C4-2B (cell line): Measurements from ENCODE around the gene PCSK5.
A peak's percentile ranks its signal among the peaks of the same experiment; 100 is the strongest.

Source experiments
- H3K27ac ChIP-seq: fragments of 450-650 bp; 2 replicates; pipeline ENCODE4 v1.5.1; 2017
- CTCF ChIP-seq: fragments of 450-650 bp; conservative IDR thresholded peaks from 2 replicates; pipeline ENCODE4 v1.5.1; 2017; ENCODE audit warnings: mild to moderate bottlenecking
- ZFX ChIP-seq: fragments of 450-650 bp; IDR thresholded peaks from 2 replicates; pipeline ENCODE4 v1.6.1; 2017

Gene PCSK5

GRCh38 chr9:76218117-76218885 is 327.8 kb downstream of the PCSK5 start:
- TF ChIP-seq CTCF (no peak), ZFX (no peak)
- H3K27ac ChIP-seq = no peak overlapping the region

GRCh38 chr9:76218886-76219445 is 328.5 kb downstream of the PCSK5 start:
- H3K27ac ChIP-seq = no peak overlapping the region
- TF ChIP-seq ZFX (no peak), CTCF (no peak)

DNA sequence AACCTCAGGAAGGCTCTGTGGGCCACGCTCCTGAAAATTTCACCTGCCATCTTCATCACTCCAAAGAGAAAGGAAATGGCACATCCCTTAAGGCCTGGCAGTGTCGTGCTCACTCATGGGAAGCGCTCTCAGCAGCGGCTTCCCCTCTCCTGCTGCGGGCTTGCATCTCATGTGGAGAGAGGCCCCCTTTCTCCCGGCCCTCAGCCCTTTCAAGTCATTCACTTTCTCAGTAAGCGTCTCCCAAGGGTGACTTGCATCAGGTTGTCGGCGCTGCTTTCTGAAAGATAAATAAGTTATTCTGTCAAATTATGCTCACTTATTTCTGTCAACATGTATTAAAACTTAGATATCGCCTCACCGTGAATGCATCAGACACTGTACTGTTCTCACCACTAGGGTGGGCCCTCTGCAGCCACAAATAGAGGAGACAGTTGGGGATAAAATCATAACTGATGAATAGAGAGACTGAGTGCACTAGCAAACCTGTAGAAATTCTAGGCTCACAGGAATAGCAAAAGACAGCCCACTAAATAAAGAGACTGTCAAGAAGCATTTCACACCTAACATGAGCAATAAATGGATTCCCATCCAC is 329.2 kb downstream of the PCSK5 start:
- TF ChIP-seq CTCF (peak; percentile 47), ZFX (no peak)
- H3K27ac ChIP-seq = no peak overlapping the region

DNA sequence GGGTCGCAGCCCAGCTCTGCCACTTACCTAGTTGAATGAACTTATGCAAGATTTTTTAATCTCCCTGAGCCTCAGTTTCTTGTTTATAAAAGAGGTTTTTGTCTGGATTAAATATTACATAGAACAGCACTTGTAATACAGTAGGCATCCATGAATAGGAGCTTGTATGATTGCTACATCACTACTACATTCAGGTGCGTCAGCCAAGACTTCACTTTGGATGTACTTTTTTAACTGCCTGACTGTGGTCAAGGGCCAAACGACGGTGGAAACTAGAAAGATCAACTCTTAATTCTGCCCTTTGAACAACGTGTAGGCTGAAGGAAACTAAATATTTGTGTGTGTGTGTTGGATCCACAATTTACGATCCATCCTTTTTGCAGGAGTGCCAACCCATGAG is 330.9 kb downstream of the PCSK5 start:
- TF ChIP-seq CTCF = no peak
- TF ChIP-seq ZFX = no peak

DNA sequence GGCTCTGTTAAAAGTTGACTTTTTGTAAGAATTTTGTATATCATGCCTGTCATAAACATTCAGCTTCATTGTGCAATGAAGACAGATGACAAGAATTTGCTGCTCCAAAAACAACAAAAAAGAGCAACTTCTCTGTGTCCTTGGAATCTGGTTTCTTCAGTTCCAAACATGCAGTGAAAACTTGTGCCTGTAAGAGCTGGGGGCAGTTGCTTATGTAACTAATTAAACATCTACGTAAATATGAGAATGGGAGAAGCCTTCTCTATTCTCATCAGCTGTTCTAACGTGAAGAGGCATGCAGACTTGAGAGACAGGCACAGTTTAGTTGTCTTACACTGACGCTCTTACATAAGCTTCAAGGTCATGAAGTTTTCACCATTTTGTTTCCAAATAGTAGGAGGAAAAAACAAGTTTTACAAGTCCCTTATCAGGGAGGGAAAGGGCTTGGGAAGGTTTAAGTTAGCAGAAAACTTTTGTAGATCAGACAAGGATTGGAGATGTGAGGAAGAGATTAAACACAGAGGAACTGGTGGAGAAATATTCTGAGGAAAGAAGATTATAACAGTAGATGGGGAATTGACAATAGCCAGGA is 333.4 kb downstream of the PCSK5 start:
- no peak for TF ChIP-seq ZFX
- TF ChIP-seq CTCF = no peak
- H3K27ac ChIP-seq = no peak overlapping the region

More for the DNA sequence above, 330.9 kb downstream of the PCSK5 start:
- H3K27ac ChIP-seq = no peak overlapping the region

DNA sequence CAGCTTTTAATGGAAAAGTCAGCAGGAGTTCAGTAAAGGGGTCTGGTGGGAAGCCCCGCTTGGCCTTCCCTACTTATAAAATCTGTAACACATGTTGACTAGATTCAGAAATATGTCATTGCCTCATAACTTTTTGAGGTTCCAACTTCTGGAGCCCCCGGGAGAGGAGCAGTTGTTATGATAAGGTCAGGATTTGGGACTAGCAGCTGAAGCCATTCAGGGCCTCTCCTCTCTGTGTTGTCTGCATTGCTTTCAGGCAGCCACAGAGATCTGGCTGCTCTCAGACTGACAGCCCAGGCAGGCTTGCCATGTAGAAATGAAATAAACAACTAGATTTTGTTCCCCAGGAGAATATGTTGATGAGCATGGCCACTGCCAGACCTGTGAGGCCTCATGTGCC is 336.7 kb downstream of the PCSK5 start:
- no peak overlapping the region for H3K27ac ChIP-seq
- TF ChIP-seq CTCF (no peak), ZFX (no peak)

- no peak for TF ChIP-seq ZFX
- TF ChIP-seq CTCF = no peak
- H3K27ac ChIP-seq = no peak overlapping the region
Measured at GRCh38 chr9:76231001-76231400, 340.5 kb downstream of the PCSK5 start.
